K562 (cell line): ENCODE data around the gene ACOT7. TPM values are rescaled to one million over a fixed set of nuclear protein-coding genes. Genes with fewer than 3 reads are reported as not detected.

Experiments used
- CBX8 ChIP-seq: fragments of 200-600 bp; sonication (generic); IDR thresholded peaks from 2 replicates; pipeline ENCODE4 v1.6.1; 2012; ENCODE audit warnings: borderline replicate concordance, mixed run types, low read depth, mild to moderate bottlenecking, moderate library complexity, mixed read lengths, low read length, control low read depth, inconsistent platforms; ENCODE audit not compliant: poor library complexity, severe bottlenecking; ENCODE audit errors: extremely low read depth
- CLOCK ChIP-seq: fragments of 250-450 bp; sonication (Bioruptor Pico); IDR thresholded peaks from 2 replicates; pipeline ENCODE4 v1.4.0; 2020; ENCODE audit warnings: mild to moderate bottlenecking, moderate library complexity, borderline replicate concordance
- EHMT2 ChIP-seq: fragments of 450-650 bp; IDR thresholded peaks from 2 replicates; pipeline ENCODE4 v1.6.1; 2018; ENCODE audit warnings: antibody characterized with exemption
- FOXA3 ChIP-seq, 2 experiments: fragments of 450-650 bp in 1 of 2; sonication (generic) in 1 of 2; formaldehyde crosslinking; IDR thresholded peaks in 1 of 2; conservative IDR thresholded peaks in 1 of 2; 2 replicates each; pipeline versions ENCODE4 v1.4.0 to v1.8.0; 2020 to 2022; ENCODE audit warnings: mild to moderate bottlenecking in 2 of 2, missing genetic modification reagents in 1 of 2
- HDAC2 ChIP-seq: fragments of 450-650 bp; IDR thresholded peaks from 2 replicates; pipeline ENCODE4 v1.6.1; 2016; ENCODE audit warnings: mild to moderate bottlenecking
- NCOA6 ChIP-seq: fragments of 450-650 bp; IDR thresholded peaks from 2 replicates; pipeline ENCODE4 v1.6.1; 2017; ENCODE audit warnings: mild to moderate bottlenecking
- NELFE ChIP-seq: IDR thresholded peaks from 2 replicates; pipeline ENCODE4 v1.6.1; 2011; ENCODE audit warnings: mild to moderate bottlenecking; ENCODE audit not compliant: insufficient read depth, insufficient read length
- SNIP1 ChIP-seq: fragments of 450-650 bp; IDR thresholded peaks from 2 replicates; pipeline ENCODE4 v1.7.1; 2017; ENCODE audit warnings: low read depth, mild to moderate bottlenecking
- XRCC5 ChIP-seq: fragments of 200-400 bp; formaldehyde crosslinking; IDR thresholded peaks from 2 replicates; pipeline ENCODE4 v1.6.1; 2017; ENCODE audit warnings: low read depth, mild to moderate bottlenecking, low read length
- YY1 ChIP-seq, 3 experiments: IDR thresholded peaks; 2 replicates each; pipeline ENCODE4 v1.6.1; 2011; ENCODE audit warnings: low read length in 2 of 3, mild to moderate bottlenecking in 2 of 3, moderate library complexity in 2 of 3, borderline replicate concordance in 1 of 3, control low read depth in 1 of 3, low read depth in 1 of 3; ENCODE audit not compliant: insufficient read depth in 3 of 3, insufficient replicate concordance in 2 of 3, control insufficient read depth in 1 of 3, insufficient read length in 1 of 3; ENCODE audit errors: extremely low read depth in 1 of 3
- ZBTB5 ChIP-seq: fragments of 450-650 bp; IDR thresholded peaks from 2 replicates; pipeline ENCODE4 v1.6.1; 2017; ENCODE audit warnings: antibody characterized with exemption
- ZNF239 ChIP-seq: fragments of 250-450 bp; sonication (Bioruptor Pico); IDR thresholded peaks from 2 replicates; pipeline ENCODE4 v1.4.0; 2020; ENCODE audit warnings: mild to moderate bottlenecking
- ZNF561 ChIP-seq: fragments of 450-650 bp; formaldehyde crosslinking; conservative IDR thresholded peaks from 2 replicates; pipeline ENCODE4 v1.4.0; 2020; ENCODE audit warnings: mild to moderate bottlenecking, moderate library complexity
- ZNF609 ChIP-seq: sonication (generic); formaldehyde crosslinking; IDR thresholded peaks from 2 replicates; pipeline ENCODE4 v1.8.1; 2023; ENCODE audit warnings: missing genetic modification reagents, mild to moderate bottlenecking, borderline replicate concordance
- ZNF695 ChIP-seq: fragments of 450-650 bp; formaldehyde crosslinking; IDR thresholded peaks from 2 replicates; pipeline ENCODE4 v1.4.0; 2020; ENCODE audit warnings: mild to moderate bottlenecking, moderate library complexity
- ZNF830 ChIP-seq: fragments of 250-450 bp; sonication (Bioruptor Pico); IDR thresholded peaks from 2 replicates; pipeline ENCODE4 v1.5.0; 2021; ENCODE audit warnings: mild to moderate bottlenecking
- ZZZ3 ChIP-seq: fragments of 450-650 bp; IDR thresholded peaks from 2 replicates; pipeline ENCODE4 v1.6.1; 2016; ENCODE audit warnings: antibody characterized with exemption, mild to moderate bottlenecking, moderate library complexity
- polyA plus RNA-seq, 8 experiments: library from polyadenylated mRNA; depleted of rRNA in 4 of 8; stranded (reverse) in 5 of 8; unstranded in 3 of 8; fragments of >200 nt; fragmentation: Nextera tagmentation in 2 of 8; fragmentation: Illumina TruSeq in 1 of 8; extraction: Ambion mirVana in 2 of 8; extraction: Trizol in 1 of 8; gene quantifications; 2 replicates each; pipeline versions ENCODE4 v1.2.1 to v1.2.3, GENCODE V29; 2011 to 2014; ENCODE audit warnings: inconsistent platforms in 1 of 8, missing spikeins in 1 of 8
- total RNA-seq, 7 experiments: library from RNA; depleted of rRNA in 6 of 7; stranded (reverse); fragments of >200 nt in 6 of 7; fragmentation: Illumina TruSeq in 2 of 7; extraction: Trizol in 2 of 7; gene quantifications; 2 replicates each; pipeline versions ENCODE4 v1.2.1 to v1.2.3, GENCODE V29; 2011 to 2021; ENCODE audit warnings: low replicate concordance in 1 of 7

Gene ACOT7
- total and polyA plus RNA-seq, 9 of the 15 experiments (the other 6 are each of a cell fraction or from before 2014, with no cell fraction given), result 7.0 to 92.6 (median 37.2) TPM

- TF ChIP-seq ZNF830 (CRISPR knock-in tag) (no peak), YY1 (IDR thresholded peaks at IDR 0.05; ENCODE audit: borderline replicate concordance in 1 of 3, control insufficient read depth in 1 of 3, extremely low read depth in 1 of 3, insufficient read depth in 3 of 3, insufficient read length in 1 of 3, insufficient replicate concordance in 2 of 3, low read depth in 1 of 3, low read length in 2 of 3) (peak in 1 of 3 experiments; percentile 15), ZNF695 (CRISPR knock-in tag) (no peak), NCOA6 (no peak), ZNF561 (CRISPR knock-in tag) (no peak), EHMT2 (no peak), SNIP1 (no peak), CLOCK (no peak), CBX8 (no peak), ZNF609 (CRISPR knock-in tag) (no peak), HDAC2 (no peak), ZBTB5 (no peak), NELFE (no peak), FOXA3 (CRISPR knock-in tag; conservative IDR thresholded peaks at IDR 0.05 in 1 of 2, IDR thresholded peaks at IDR 0.05 in 1 of 2) (no peak), ZZZ3 (no peak), XRCC5 (peak; percentile 73), ZNF239 (CRISPR knock-in tag) (no peak)
These were observed 44.5 kb upstream of the ACOT7 start (continued) for GRCh38 chr1:6438047-6438525.
